Heart left ventricle (tissue), 13 donors: ENCODE data around the gene STK4.

ENCODE experiments used
- POLR2A ChIP-seq, 2 donors: fragments of 450-650 bp; IDR thresholded peaks; one replicate each; pipeline ENCODE4 v1.6.1; 2017; ENCODE audit warnings: antibody characterized with exemption in 2 of 2, mild to moderate bottlenecking in 2 of 2, moderate library complexity in 2 of 2
- TF ChIP-seq, protein P1 (sequence below), 12 donors: fragments of 200-600 bp; sonication (generic) in 4 of 12; IDR thresholded peaks; one replicate each; pipeline versions ENCODE4 v1.5.0 to v1.8.0; 2018 to 2022; ENCODE audit warnings: antibody characterized with exemption in 12 of 12, mild to moderate bottlenecking in 5 of 12
- donor health status: ischemic (EF 13 %, LVEDD 7.1; RV severe dilation, severe dysfunction).
- donor health status: DM: no; HTN: yes; CAD: no.
- donor health status: DM: no; HTN: no; CAD: no.
- donor health status: ischemic (EF 25% LVEDD 6.9; RV normal size, moderate dysfunction).
- donor health status: ischemic (EF 25% LVEDD 5.7; RV mildly dilated, moderate dysfunction).
- donor health status: ischemic (EF 35%, LVEDD 5.7; RV mildly dilated, moderate dysfunction).
- donor health status: nonischemic (EF 11% LVEDD 7.7; RV severe dilation, severe dysfunction).
- donor health status: DM: yes; HTN: yes; CAD: no.
- donor health status: PGD.
- donor health status: ischemic (EF 29% LVEDD 5.4; RV normal size, mild dysfunction).
- donor health status: nonischemic (EF 23%, LVEDD 6.1; RV moderate dilation, normal function).

DNA sequence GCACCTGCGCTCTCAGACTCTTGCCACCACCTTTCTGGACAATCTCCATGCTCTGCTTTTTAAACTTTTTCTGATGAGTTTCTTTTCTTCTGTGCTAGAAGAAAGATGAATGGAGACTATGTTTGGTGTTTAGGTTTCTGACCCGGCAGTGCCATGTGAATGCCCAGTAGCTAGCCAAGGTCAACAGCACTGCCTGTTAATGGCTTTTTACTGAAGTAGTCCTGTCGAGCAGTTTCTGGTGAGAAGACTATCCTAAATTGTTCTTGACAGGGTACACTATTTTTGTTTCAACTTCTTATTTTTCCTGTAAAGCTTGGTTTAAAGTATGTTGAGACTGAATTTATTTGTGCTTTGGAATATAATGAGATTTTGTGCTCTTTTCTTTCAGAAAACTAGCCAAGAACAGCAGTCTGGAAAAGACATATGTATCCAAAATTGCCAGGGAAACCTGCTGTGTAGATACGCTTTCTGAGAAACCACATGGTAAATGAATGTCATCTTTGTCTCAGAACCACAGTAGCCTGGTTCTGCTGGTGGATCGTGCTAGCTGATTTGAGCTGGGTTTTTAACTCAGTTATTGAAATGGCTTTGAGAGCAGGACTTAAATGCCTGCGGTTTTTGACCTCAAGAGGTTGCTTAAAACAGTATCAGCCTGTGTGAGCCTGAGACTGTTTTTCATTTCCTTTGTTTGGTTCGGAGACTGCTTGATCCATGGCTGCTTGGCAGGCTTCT, 86.6 kb downstream of the STK4 start:
- TF ChIP-seq, protein P1, sequence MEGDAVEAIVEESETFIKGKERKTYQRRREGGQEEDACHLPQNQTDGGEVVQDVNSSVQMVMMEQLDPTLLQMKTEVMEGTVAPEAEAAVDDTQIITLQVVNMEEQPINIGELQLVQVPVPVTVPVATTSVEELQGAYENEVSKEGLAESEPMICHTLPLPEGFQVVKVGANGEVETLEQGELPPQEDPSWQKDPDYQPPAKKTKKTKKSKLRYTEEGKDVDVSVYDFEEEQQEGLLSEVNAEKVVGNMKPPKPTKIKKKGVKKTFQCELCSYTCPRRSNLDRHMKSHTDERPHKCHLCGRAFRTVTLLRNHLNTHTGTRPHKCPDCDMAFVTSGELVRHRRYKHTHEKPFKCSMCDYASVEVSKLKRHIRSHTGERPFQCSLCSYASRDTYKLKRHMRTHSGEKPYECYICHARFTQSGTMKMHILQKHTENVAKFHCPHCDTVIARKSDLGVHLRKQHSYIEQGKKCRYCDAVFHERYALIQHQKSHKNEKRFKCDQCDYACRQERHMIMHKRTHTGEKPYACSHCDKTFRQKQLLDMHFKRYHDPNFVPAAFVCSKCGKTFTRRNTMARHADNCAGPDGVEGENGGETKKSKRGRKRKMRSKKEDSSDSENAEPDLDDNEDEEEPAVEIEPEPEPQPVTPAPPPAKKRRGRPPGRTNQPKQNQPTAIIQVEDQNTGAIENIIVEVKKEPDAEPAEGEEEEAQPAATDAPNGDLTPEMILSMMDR (IDR thresholded peaks at IDR 0.05), result no peak
- no peak for TF ChIP-seq POLR2A (IDR thresholded peaks at IDR 0.05)
